Activated CD4-positive, alpha-beta T cell treated with anti-CD3 and anti-CD28 coated beads, Interleukin-2, amount 10 ng/mL, durations not matched to agents 24 days and 14 days (primary cell): ENCODE results near the gene NLRP13. TPM values are rescaled to one million over a fixed set of nuclear protein-coding genes. Genes with fewer than 3 reads are reported as not detected.

Experiments
- DNase-seq: peaks from one replicate; pipeline ENCODE4 v3.0.0; 2022
- H3K27ac Mint-ChIP-seq: one replicate; pipeline ENCODE4 v1.8.0; 2022; ENCODE audit warnings: mild to moderate bottlenecking, mixed read lengths
- H3K27me3 Mint-ChIP-seq: one replicate; pipeline ENCODE4 v1.8.0; 2022; ENCODE audit warnings: mixed read lengths
- H3K36me3 Mint-ChIP-seq: one replicate; pipeline ENCODE4 v1.8.0; 2022; ENCODE audit warnings: low read depth, mild to moderate bottlenecking, mixed read lengths
- H3K4me1 Mint-ChIP-seq: one replicate; pipeline ENCODE4 v1.8.0; 2021; ENCODE audit warnings: mixed read lengths
- H3K4me3 Mint-ChIP-seq: one replicate; pipeline ENCODE4 v1.8.0; 2022; ENCODE audit warnings: mild to moderate bottlenecking, moderate library complexity, mixed read lengths
- H3K9me3 Mint-ChIP-seq: one replicate; pipeline ENCODE4 v1.8.0; 2021; ENCODE audit warnings: mixed read lengths
- intact Hi-C: fragments of 100-400 bp; cut with micrococcal nuclease; formaldehyde crosslinking; loops from one replicate; pipeline ENCODE4 v1.15.1; 2023
- total RNA-seq: library from RNA; stranded (reverse); gene quantifications from 2 replicates; pipeline ENCODE4 v1.2.3, GENCODE V29; 2022

NLRP13 gene
- total RNA-seq, 1 donor from 2014 or later, result not detected

DNA sequence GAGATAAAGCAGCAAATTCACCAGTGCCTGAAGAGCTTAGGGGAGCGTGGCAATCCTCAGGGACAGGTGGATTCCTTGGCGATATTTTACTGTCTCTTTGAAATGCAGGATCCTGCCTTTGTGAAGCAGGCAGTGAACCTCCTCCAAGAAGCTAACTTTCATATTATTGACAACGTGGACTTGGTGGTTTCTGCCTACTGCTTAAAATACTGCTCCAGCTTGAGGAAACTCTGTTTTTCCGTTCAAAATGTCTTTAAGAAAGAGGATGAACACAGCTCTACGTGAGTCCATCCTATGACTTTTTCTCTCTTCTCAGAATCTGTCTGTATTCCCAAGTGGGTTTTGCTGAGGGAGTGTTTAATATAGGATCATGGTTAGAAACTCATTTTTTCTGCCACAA, 73.2 kb downstream of the NLRP13 start:
- Mint-ChIP-seq H3K27me3 (no peaks in the 10 kb centered on the region), H3K9me3 (peaks cover 21% of the 10 kb centered on the region), H3K4me1 (no peaks in the 10 kb centered on the region), H3K4me3 (no peak overlapping the region), H3K27ac (no peak overlapping the region), H3K36me3 (no peaks in the 10 kb centered on the region)
- intact Hi-C loops, result no loop called here
- DNase-seq, result no peak

DNA sequence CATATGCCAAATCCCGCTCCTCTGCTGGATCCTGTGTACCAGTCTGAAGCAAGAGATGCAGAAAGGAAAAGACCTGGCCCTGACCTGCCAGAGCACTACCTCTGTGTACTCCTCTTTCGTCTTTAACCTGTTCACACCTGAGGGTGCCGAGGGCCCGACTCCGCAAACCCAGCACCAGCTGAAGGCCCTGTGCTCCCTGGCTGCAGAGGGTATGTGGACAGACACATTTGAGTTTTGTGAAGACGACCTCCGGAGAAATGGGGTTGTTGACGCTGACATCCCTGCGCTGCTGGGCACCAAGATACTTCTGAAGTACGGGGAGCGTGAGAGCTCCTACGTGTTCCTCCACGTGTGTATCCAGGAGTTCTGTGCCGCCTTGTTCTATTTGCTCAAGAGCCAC, 73.7 kb downstream of the NLRP13 start:
- Mint-ChIP-seq H3K27me3 (no peaks in the 10 kb centered on the region), H3K4me3 (no peak overlapping the region), H3K27ac (no peak overlapping the region), H3K4me1 (no peaks in the 10 kb centered on the region), H3K36me3 (no peaks in the 10 kb centered on the region), H3K9me3 (peaks cover 25% of the 10 kb centered on the region)
- DNase-seq, result no peak
- intact Hi-C loops, result no loop called here

DNA sequence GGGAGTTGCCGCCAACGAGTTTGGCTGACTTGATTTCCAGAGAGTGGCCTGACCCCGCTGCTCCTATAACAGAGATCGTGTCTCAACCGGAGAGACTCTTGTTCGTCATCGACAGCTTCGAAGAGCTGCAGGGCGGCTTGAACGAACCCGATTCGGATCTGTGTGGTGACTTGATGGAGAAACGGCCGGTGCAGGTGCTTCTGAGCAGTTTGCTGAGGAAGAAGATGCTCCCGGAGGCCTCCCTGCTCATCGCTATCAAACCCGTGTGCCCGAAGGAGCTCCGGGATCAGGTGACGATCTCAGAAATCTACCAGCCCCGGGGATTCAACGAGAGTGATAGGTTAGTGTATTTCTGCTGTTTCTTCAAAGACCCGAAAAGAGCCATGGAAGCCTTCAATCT, 74.2 kb downstream of the NLRP13 start:
- Mint-ChIP-seq H3K4me1 (no peaks in the 10 kb centered on the region), H3K27ac (no peak overlapping the region), H3K36me3 (no peaks in the 10 kb centered on the region), H3K9me3 (peaks cover 23% of the 10 kb centered on the region), H3K4me3 (no peak overlapping the region), H3K27me3 (no peaks in the 10 kb centered on the region)
- intact Hi-C loops, result no loop called here
- DNase-seq, result no peak

DNA sequence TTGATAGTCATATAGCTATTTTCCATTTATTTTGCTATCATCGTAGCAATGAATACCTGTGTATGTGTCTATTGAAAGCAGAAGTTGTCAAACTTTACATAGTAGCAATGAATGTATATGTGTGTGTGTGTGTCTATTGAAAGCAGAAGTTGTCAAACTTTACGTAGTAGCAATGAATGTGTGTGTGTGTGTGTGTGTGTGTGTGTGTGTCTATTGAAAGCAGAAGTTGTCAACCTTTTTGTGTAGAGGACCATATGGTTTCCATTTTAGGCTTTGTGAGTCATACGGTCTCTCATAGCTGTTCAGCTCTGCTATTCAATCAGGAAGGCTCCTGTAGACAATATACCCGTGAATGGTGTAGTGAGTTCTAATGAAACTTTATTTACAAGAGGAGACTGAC, 75.0 kb downstream of the NLRP13 start:
- Mint-ChIP-seq H3K27me3 (no peaks in the 10 kb centered on the region), H3K27ac (no peak overlapping the region), H3K4me3 (no peak overlapping the region), H3K36me3 (no peaks in the 10 kb centered on the region), H3K4me1 (no peaks in the 10 kb centered on the region), H3K9me3 (peaks cover 24% of the 10 kb centered on the region)
- intact Hi-C loops, result no loop called here
- no peak for DNase-seq

DNA sequence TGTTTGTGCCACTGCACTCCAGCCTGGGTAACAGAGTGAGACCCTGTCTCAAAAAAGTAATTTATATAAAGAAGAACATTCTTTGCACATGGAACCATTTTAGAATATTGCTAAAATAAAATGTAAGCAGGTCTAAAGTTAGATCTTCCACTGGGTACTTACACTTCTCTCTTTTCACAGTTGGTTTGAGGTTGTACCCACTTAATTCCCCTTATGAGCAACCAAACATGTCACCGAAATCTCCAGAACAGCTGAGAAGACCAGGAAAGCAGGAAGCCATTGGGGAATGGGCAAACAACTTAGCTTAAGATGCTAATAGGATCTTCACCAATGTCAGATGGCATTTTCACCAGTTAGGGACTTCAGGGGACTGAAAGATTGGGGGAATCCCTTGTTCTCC, 77.0 kb downstream of the NLRP13 start:
- H3K27me3 Mint-ChIP-seq, result no peaks in the 10 kb centered on the region
- DNase-seq, result no peak
- intact Hi-C loops, result no loop called here

More for the DNA sequence above, 77.0 kb downstream of the NLRP13 start:
- no peak overlapping the region for H3K27ac Mint-ChIP-seq
- no peak overlapping the region for H3K4me3 Mint-ChIP-seq
- peaks cover 29% of the 10 kb centered on the region for H3K9me3 Mint-ChIP-seq
- H3K4me1 Mint-ChIP-seq, result no peaks in the 10 kb centered on the region
- H3K36me3 Mint-ChIP-seq, result peaks cover 2% of the 10 kb centered on the region

Other genes starting within 250 kb of the NLRP13 start
- gene NLRP9, start 193.9 kb downstream of the NLRP13 start, total RNA-seq, result not detected in 2 replicates
- gene RFPL4A, start 173.2 kb downstream of the NLRP13 start, total RNA-seq, result not detected in 2 replicates
- gene RFPL4AL1, start 163.2 kb downstream of the NLRP13 start, total RNA-seq, result not detected in 2 replicates
- gene NLRP11, start 100.3 kb downstream of the NLRP13 start, total RNA-seq, result not detected in 2 replicates
- gene NLRP4, start 95.8 kb downstream of the NLRP13 start, total RNA-seq, result not detected in 2 replicates
- gene NLRP8, start 15.5 kb upstream of the NLRP13 start, total RNA-seq, result not detected in 2 replicates
- not detected in 2 replicates for gene NLRP5, start 54.4 kb upstream of the NLRP13 start, total RNA-seq
- gene ZNF787, start 189.0 kb upstream of the NLRP13 start, total RNA-seq, result 36.4 and 37.0 TPM in 2 replicates
- 35.5 and 35.7 TPM in 2 replicates for gene ZNF444, start 209.0 kb upstream of the NLRP13 start, total RNA-seq
- not detected in 2 replicates for gene GALP, start 243.7 kb upstream of the NLRP13 start, total RNA-seq